Neural progenitor cell (in vitro differentiated cells): ENCODE data around the gene DXO. TPM values are rescaled to one million over a fixed set of nuclear protein-coding genes. Genes with fewer than 3 reads are reported as not detected.

Source experiments
- DNase-seq: peaks from one replicate; pipeline ENCODE4 v3.0.0-alpha.2; 2016; ENCODE audit warnings: low spot score
- H2AFZ ChIP-seq: fragments of 200-600 bp; sonication (generic); replicated peaks from 2 replicates; pipeline ENCODE4 v1.6.1; 2016; ENCODE audit warnings: antibody characterized with exemption
- H3F3A ChIP-seq: fragments of 200-600 bp; sonication (generic); 2 replicates; pipeline ENCODE4 v1.6.1; 2016; ENCODE audit warnings: antibody characterized with exemption, low read depth
- H3K27ac ChIP-seq: fragments of 200-600 bp; sonication (generic); 2 replicates; pipeline ENCODE4 v1.5.1; 2016; ENCODE audit warnings: mild to moderate bottlenecking
- H3K27me3 ChIP-seq: fragments of 200-600 bp; sonication (generic); 2 replicates; pipeline ENCODE4 v1.6.1; 2016; ENCODE audit warnings: mild to moderate bottlenecking, moderate library complexity
- H3K36me3 ChIP-seq: fragments of 200-600 bp; sonication (generic); 2 replicates; pipeline ENCODE4 v1.5.1; 2016
- H3K4me1 ChIP-seq: fragments of 200-600 bp; sonication (generic); 2 replicates; pipeline ENCODE4 v1.6.1; 2016; ENCODE audit warnings: mixed run types
- H3K4me2 ChIP-seq: fragments of 200-600 bp; sonication (generic); 2 replicates; pipeline ENCODE4 v1.6.1; 2016
- H3K4me3 ChIP-seq: fragments of 200-600 bp; sonication (generic); 2 replicates; pipeline ENCODE4 v1.5.1; 2016
- H3K79me2 ChIP-seq: fragments of 200-600 bp; sonication (generic); 2 replicates; pipeline ENCODE4 v1.6.1; 2016; ENCODE audit warnings: low read depth
- H3K9ac ChIP-seq: fragments of 200-600 bp; sonication (generic); 2 replicates; pipeline ENCODE4 v1.6.1; 2016
- H3K9me3 ChIP-seq: fragments of 200-600 bp; sonication (generic); 2 replicates; pipeline ENCODE4 v1.5.1; 2016; ENCODE audit warnings: low read depth
- H4K20me1 ChIP-seq: fragments of 200-600 bp; sonication (generic); 2 replicates; pipeline ENCODE4 v1.6.1; 2016; ENCODE audit warnings: low read depth
- H3K27ac Mint-ChIP-seq: 3 replicates; pipeline ENCODE4 v1.8.0; 2021; ENCODE audit warnings: mixed read lengths
- H3K27me3 Mint-ChIP-seq: 2 replicates; pipeline ENCODE4 v1.8.0; 2022; ENCODE audit warnings: low read depth, mild to moderate bottlenecking, inconsistent platforms, moderate library complexity, mixed read lengths; ENCODE audit not compliant: insufficient read depth
- H3K36me3 Mint-ChIP-seq: 3 replicates; pipeline ENCODE4 v1.8.0; 2021; ENCODE audit warnings: mixed read lengths
- H3K4me1 Mint-ChIP-seq: 3 replicates; pipeline ENCODE4 v1.8.0; 2021; ENCODE audit warnings: mixed read lengths
- H3K4me3 Mint-ChIP-seq: 3 replicates; pipeline ENCODE4 v1.8.0; 2021; ENCODE audit warnings: mild to moderate bottlenecking, moderate library complexity, mixed read lengths
- H3K9me3 Mint-ChIP-seq: 3 replicates; pipeline ENCODE4 v1.8.0; 2020; ENCODE audit warnings: mixed read lengths
- CTCF ChIP-seq: fragments of 200-600 bp; sonication (generic); IDR thresholded peaks from 2 replicates; pipeline ENCODE4 v1.5.1; 2017; ENCODE audit warnings: antibody characterized with exemption, mild to moderate bottlenecking
- EZH2 ChIP-seq: fragments of 200-600 bp; sonication (generic); IDR thresholded peaks from 2 replicates; pipeline ENCODE4 v1.6.1; 2017; ENCODE audit warnings: antibody characterized with exemption, mild to moderate bottlenecking, moderate library complexity
- EZH2phosphoT487 ChIP-seq: fragments of 200-600 bp; sonication (generic); IDR thresholded peaks from 2 replicates; pipeline ENCODE4 v1.6.1; 2017; ENCODE audit warnings: antibody characterized with exemption
- total RNA-seq: library from RNA; depleted of rRNA; stranded (reverse); fragments of >200 nt; gene quantifications from 2 replicates; pipeline ENCODE4 v1.2.3, GENCODE V29; 2015; ENCODE audit warnings: low replicate concordance

DXO gene
- total RNA-seq, 1 donor from 2014 or later: 10.2 TPM

GRCh38 chr6:31948753-31949413 lies 23.1 kb downstream of the DXO start:
- Histone ChIP-seq H3K4me3 (no peak overlapping the region), H3K4me2 (no peak overlapping the region), H4K20me1 (no peaks in the 10 kb centered on the region), H3K79me2 (no peaks in the 10 kb centered on the region), H2AFZ (no peak overlapping the region), H3K27ac (no peak overlapping the region), H3F3A (peaks cover 10% of the 10 kb centered on the region), H3K9ac (no peak overlapping the region), H3K9me3 (no peaks in the 10 kb centered on the region), H3K4me1 (no peaks in the 10 kb centered on the region), H3K27me3 (peaks cover 11% of the 10 kb centered on the region), H3K36me3 (no peaks in the 10 kb centered on the region)
- Mint-ChIP-seq H3K36me3 (peaks cover 6% of the 10 kb centered on the region), H3K9me3 (no peaks in the 10 kb centered on the region), H3K27ac (no peak overlapping the region), H3K27me3 (peaks cover 16% of the 10 kb centered on the region), H3K4me3 (peak overlapping the region; percentile 7), H3K4me1 (peaks cover 9% of the 10 kb centered on the region)
- no peak for TF ChIP-seq EZH2
- TF ChIP-seq EZH2phosphoT487: no peak
- TF ChIP-seq CTCF: no peak
- DNase-seq: no peak

DNA sequence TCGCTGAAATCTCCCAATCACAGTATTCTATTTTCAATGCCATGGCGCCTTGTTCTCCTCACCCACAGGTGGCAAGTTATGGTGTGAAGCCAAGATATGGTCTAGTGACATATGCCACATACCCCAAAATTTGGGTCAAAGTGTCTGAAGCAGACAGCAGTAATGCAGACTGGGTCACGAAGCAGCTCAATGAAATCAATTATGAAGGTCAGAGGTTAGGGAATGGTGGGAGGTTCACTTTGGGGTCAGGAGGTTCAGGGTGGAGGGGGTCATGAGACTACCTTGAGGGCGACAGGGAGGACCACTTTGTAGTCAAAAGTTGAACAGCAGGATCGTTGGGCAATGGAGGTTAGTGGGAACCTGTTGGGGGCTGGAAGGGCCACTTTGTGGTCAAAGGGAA lies 23.6 kb downstream of the DXO start:
- H2AFZ ChIP-seq: no peak overlapping the region
- H3K9me3 ChIP-seq: no peaks in the 10 kb centered on the region
- H3K4me3 Mint-ChIP-seq: peak overlapping the region; percentile 0
- peaks cover 4% of the 10 kb centered on the region for H3K36me3 Mint-ChIP-seq
- no peaks in the 10 kb centered on the region for H3K79me2 ChIP-seq
- H3K27ac Mint-ChIP-seq: peak overlapping the region; percentile 31
- no peak overlapping the region for H3K4me3 ChIP-seq
- H3K9me3 Mint-ChIP-seq: no peaks in the 10 kb centered on the region
- H3K4me1 ChIP-seq: no peaks in the 10 kb centered on the region
- no peaks in the 10 kb centered on the region for H4K20me1 ChIP-seq
- H3K4me2 ChIP-seq: no peak overlapping the region
- no peak overlapping the region for H3K27ac ChIP-seq
- peaks cover 9% of the 10 kb centered on the region for H3F3A ChIP-seq
- H3K27me3 ChIP-seq: peaks cover 11% of the 10 kb centered on the region
- no peak for DNase-seq
- no peak for TF ChIP-seq EZH2phosphoT487
- no peak for TF ChIP-seq EZH2
- no peak for TF ChIP-seq CTCF
- H3K27me3 Mint-ChIP-seq: peaks cover 16% of the 10 kb centered on the region
- no peak overlapping the region for H3K9ac ChIP-seq
- peaks cover 9% of the 10 kb centered on the region for H3K4me1 Mint-ChIP-seq
- H3K36me3 ChIP-seq: no peaks in the 10 kb centered on the region

GRCh38 chr6:31947864-31948263 lies 24.1 kb downstream of the DXO start:
- DNase-seq: no peak
- H3K4me1 Mint-ChIP-seq: peaks cover 9% of the 10 kb centered on the region
- no peaks in the 10 kb centered on the region for H3K79me2 ChIP-seq
- H3K36me3 Mint-ChIP-seq: peaks cover 2% of the 10 kb centered on the region
- TF ChIP-seq EZH2 (no peak), CTCF (no peak), EZH2phosphoT487 (no peak)
- no peak overlapping the region for H2AFZ ChIP-seq
- no peak overlapping the region for H3K27ac ChIP-seq
- H3K9me3 Mint-ChIP-seq: no peaks in the 10 kb centered on the region
- no peak overlapping the region for H3K4me3 Mint-ChIP-seq
- H3K27me3 Mint-ChIP-seq: peaks cover 16% of the 10 kb centered on the region
- H3K36me3 ChIP-seq: no peaks in the 10 kb centered on the region
- H3K4me2 ChIP-seq: no peak overlapping the region
- peaks cover 11% of the 10 kb centered on the region for H3K27me3 ChIP-seq
- no peaks in the 10 kb centered on the region for H3K4me1 ChIP-seq
- H4K20me1 ChIP-seq: no peaks in the 10 kb centered on the region
- H3K27ac Mint-ChIP-seq: peak overlapping the region; percentile 31
- no peak overlapping the region for H3K9ac ChIP-seq
- no peaks in the 10 kb centered on the region for H3K9me3 ChIP-seq
- H3F3A ChIP-seq: peaks cover 5% of the 10 kb centered on the region
- no peak overlapping the region for H3K4me3 ChIP-seq
